A549 (cell line): Measurements from ENCODE around the gene CDC42. TPM values are rescaled to one million over a fixed set of nuclear protein-coding genes. Genes with fewer than 3 reads are reported as not detected.

ENCODE experiments used
- ATAC-seq, 2 experiments: fragments of 200-7000 bp in 1 of 2; fragments of >200 bp in 1 of 2; cut with Nextera tagmentation in 1 of 2; cut with Tn5 transposase in 1 of 2; 3 replicates each; pipeline versions ENCODE4 v1.8.0 to v1.9.1; 2018 to 2020; ENCODE audit warnings: mild to moderate bottlenecking in 1 of 2, moderate library complexity in 1 of 2
- CTCF ChIA-PET: fragments of 300-600 bp; sonication (Branson Sonifier 250); formaldehyde crosslinking; extraction: SDS; loops from one replicate; lab custom pipeline; 2021; ENCODE audit warnings: antibody characterized with exemption, inconsistent platforms; lab: Yijun Ruan, JAX
- POLR2A ChIA-PET: fragments of 350-600 bp; formaldehyde crosslinking; extraction: SDS; loops from one replicate; lab custom pipeline; 2021; ENCODE audit warnings: antibody characterized with exemption, inconsistent platforms; lab: Yijun Ruan, JAX
- DNase-seq, 2 experiments: peaks; one replicate each; pipeline versions ENCODE4 v3.0.0 to v3.0.0-alpha.2; 2011 to 2016; ENCODE audit warnings: low read depth in 1 of 2, low spot score in 1 of 2
- FAIRE-seq: peaks from 2 replicates; lab custom pipeline; 2011; peaks lifted over from hg19 to GRCh38; lab: Jason Lieb, UNC
- H3K27ac ChIP-seq, 2 experiments: fragments of >200 bp; sonication (Bioruptor Twin); formaldehyde crosslinking; 3 replicates each; pipeline ENCODE4 v1.5.1; 2016 to 2017
- H3K4me1 ChIP-seq: fragments of >200 bp; sonication (Bioruptor Twin); formaldehyde crosslinking; 3 replicates; pipeline ENCODE4 v1.6.1; 2016
- H3K4me2 ChIP-seq: fragments of >200 bp; sonication (Bioruptor Twin); formaldehyde crosslinking; 3 replicates; pipeline ENCODE4 v1.6.1; 2016
- H3K4me3 ChIP-seq: fragments of >200 bp; sonication (Bioruptor Twin); formaldehyde crosslinking; 3 replicates; pipeline ENCODE4 v1.5.1; 2016
- H3K9me3 ChIP-seq: fragments of >200 bp; sonication (Bioruptor Twin); formaldehyde crosslinking; 3 replicates; pipeline ENCODE4 v1.6.1; 2016
- CBX8 ChIP-seq: fragments of 200-600 bp; sonication (generic); IDR thresholded peaks from 2 replicates; pipeline ENCODE4 v1.6.1; 2016
- EHF ChIP-seq: fragments of 250-450 bp; sonication (Bioruptor Pico); IDR thresholded peaks from 2 replicates; pipeline ENCODE4 v1.5.0; 2020; ENCODE audit warnings: mild to moderate bottlenecking
- FOSL2 ChIP-seq, 2 experiments: fragments of 450-650 bp in 1 of 2; fragments of >200 bp in 1 of 2; sonication (Bioruptor Twin) in 1 of 2; formaldehyde crosslinking; IDR thresholded peaks; 2 replicates each; pipeline versions ENCODE4 v1.5.0 to v1.6.1; 2016 to 2020; ENCODE audit warnings: mild to moderate bottlenecking in 1 of 2, moderate library complexity in 1 of 2
- HOXB13 ChIP-seq: fragments of 250-450 bp; sonication (Bioruptor Pico); IDR thresholded peaks from 2 replicates; pipeline ENCODE4 v1.5.0; 2020; ENCODE audit warnings: low read depth, mild to moderate bottlenecking, moderate library complexity
- JUN ChIP-seq, 2 experiments: fragments of >200 bp; sonication (Bioruptor Twin); formaldehyde crosslinking; IDR thresholded peaks; 2 replicates in 1 of 2; 3 replicates in 1 of 2; pipeline ENCODE4 v1.6.1; 2016 to 2017
- KDM5A ChIP-seq: fragments of 200-600 bp; sonication (generic); IDR thresholded peaks from 2 replicates; pipeline ENCODE4 v1.6.1; 2016; ENCODE audit warnings: antibody characterized with exemption, mild to moderate bottlenecking
- MAFK ChIP-seq: fragments of 450-650 bp; IDR thresholded peaks from 2 replicates; pipeline ENCODE4 v1.6.1; 2014; ENCODE audit not compliant: partially characterized antibody
- NR3C1 ChIP-seq: fragments of >200 bp; sonication (Bioruptor Twin); formaldehyde crosslinking; IDR thresholded peaks from 3 replicates; pipeline ENCODE4 v1.6.1; 2017
- PHF8 ChIP-seq: fragments of 200-600 bp; sonication (generic); IDR thresholded peaks from 2 replicates; pipeline ENCODE4 v1.6.1; 2016; ENCODE audit warnings: low read depth, mild to moderate bottlenecking, antibody characterized with exemption, moderate library complexity, borderline replicate concordance
- POLR2A ChIP-seq: IDR thresholded peaks from 2 replicates; pipeline ENCODE4 v1.6.1; 2012; ENCODE audit warnings: mild to moderate bottlenecking, low read length
- RCOR1 ChIP-seq: fragments of 150-350 bp; IDR thresholded peaks from 2 replicates; pipeline ENCODE4 v1.6.1; 2014; ENCODE audit warnings: antibody characterized with exemption, low read length, low read depth
- TP53 ChIP-seq: fragments of 250-450 bp; sonication (Bioruptor Pico); IDR thresholded peaks from 2 replicates; pipeline ENCODE4 v1.5.0; 2021; ENCODE audit warnings: mild to moderate bottlenecking, moderate library complexity
- WGBS: methylation state at CpG from one replicate; pipeline ENCODE4 v1.1.6; 2017; ENCODE audit errors: missing lambda C conversion rate; 5-methylcytosine and 5-hydroxymethylcytosine counted together
- polyA plus RNA-seq, 4 experiments: library from polyadenylated mRNA; depleted of rRNA in 3 of 4; stranded (reverse); fragments of >200 nt; fragmentation: RNase III in 1 of 4; extraction: RNeasy Plus Mini Kit Qiagen cat#74134 plus additional on column Dnase treatment in 1 of 4; gene quantifications; 2 replicates in 3 of 4; 3 replicates in 1 of 4; pipeline ENCODE4 v1.2.3, GENCODE V29; 2011 to 2017
- TF ChIP-seq, protein P1 (sequence below): fragments of >200 bp; sonication (Bioruptor Twin); formaldehyde crosslinking; IDR thresholded peaks from 3 replicates; pipeline ENCODE4 v1.6.1; 2016
- TF ChIP-seq, protein P2 (sequence below): IDR thresholded peaks from 2 replicates; pipeline ENCODE4 v1.6.1; 2012
- TF ChIP-seq, protein P3 (sequence below): fragments of 250-450 bp; sonication (Bioruptor Pico); IDR thresholded peaks from 2 replicates; pipeline ENCODE4 v1.5.0; 2020; ENCODE audit warnings: low read depth, mild to moderate bottlenecking, moderate library complexity
- TF ChIP-seq, protein P4 (sequence below): fragments of 250-450 bp; sonication (Bioruptor Pico); IDR thresholded peaks from 2 replicates; pipeline ENCODE4 v1.5.0; 2021; ENCODE audit warnings: mild to moderate bottlenecking, moderate library complexity, borderline replicate concordance
- TF ChIP-seq, protein P5 (sequence below): fragments of 200-600 bp; sonication (generic); IDR thresholded peaks from 2 replicates; pipeline ENCODE4 v1.6.1; 2016; ENCODE audit warnings: antibody characterized with exemption, mild to moderate bottlenecking, moderate library complexity

The CDC42 gene
- polyA plus RNA-seq, 2 of the 4 experiments (the other 2 are of a cell fraction), result 155 to 212 TPM

DNA sequence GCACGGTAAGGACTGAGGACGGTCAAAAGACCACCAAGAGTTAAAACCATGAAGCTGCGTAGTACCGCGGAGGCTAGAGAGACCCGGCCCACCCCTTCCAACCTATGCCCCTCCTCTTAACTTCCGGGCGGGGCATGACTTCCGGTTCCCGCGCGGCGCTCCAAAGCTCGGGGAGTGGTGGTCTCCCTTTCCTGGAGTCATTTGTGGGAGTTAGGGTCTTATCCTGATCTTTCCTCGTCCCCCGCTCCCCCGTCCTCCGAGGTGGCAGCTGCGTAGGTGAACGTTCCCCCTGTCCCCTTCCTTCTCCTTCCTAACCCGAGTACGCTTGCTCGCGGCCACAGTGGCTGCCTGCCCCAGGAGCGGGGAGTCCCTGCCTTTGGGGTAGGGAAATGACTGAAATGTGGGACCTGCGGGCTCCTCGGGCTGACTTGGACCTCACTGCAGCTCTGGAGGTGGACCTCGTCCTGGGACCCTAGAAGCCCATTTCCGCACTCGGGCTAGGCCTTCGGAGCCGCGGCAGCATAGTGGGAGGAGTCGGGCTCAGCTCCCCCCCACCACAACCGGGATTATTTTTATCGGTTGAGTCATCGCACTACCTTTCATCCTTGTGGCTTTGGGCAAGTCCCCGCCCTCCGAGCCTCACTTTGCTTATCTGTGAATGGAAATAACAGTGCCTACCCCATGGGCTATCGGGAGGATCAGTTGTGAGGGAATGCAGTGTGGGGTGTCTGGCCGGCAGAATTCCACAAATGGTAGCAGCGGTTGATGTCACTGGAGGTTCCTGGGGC is 26.9 kb upstream of the CDC42 start:
- peak overlapping the region; percentile 99 for H3K4me3 ChIP-seq
- CTCF ChIA-PET, result interaction anchor here (1.0 to 2.4 kb wide), 4 partner anchors 9 to 657 kb away, joined by 3 to 11 read pairs (median 3); no protein-coding TSS in a partner anchor
- no peaks in the 10 kb centered on the region for H3K9me3 ChIP-seq
- FAIRE-seq, result no peak
- WGBS, result 2% methylated on average over 16 of the region's 42 CpGs
- TF ChIP-seq, protein P1, sequence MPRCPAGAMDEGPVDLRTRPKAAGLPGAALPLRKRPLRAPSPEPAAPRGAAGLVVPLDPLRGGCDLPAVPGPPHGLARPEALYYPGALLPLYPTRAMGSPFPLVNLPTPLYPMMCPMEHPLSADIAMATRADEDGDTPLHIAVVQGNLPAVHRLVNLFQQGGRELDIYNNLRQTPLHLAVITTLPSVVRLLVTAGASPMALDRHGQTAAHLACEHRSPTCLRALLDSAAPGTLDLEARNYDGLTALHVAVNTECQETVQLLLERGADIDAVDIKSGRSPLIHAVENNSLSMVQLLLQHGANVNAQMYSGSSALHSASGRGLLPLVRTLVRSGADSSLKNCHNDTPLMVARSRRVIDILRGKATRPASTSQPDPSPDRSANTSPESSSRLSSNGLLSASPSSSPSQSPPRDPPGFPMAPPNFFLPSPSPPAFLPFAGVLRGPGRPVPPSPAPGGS, result 0 out of 3 replicates have a peak, but pooled peaks have one; percentile 43
- TF ChIP-seq NR3C1 (no peak), RCOR1 (no peak), POLR2A (peak; percentile 49), FOSL2 (IDR thresholded peaks at IDR 0.05) (no peak), FOSL2 (CRISPR knock-in tag; IDR thresholded peaks at IDR 0.05) (0 out of 2 replicates have a peak, but pooled peaks have one; percentile 15), JUN (IDR thresholded peaks at IDR 0.05) (peak; percentile 54 to 77; a peak in 3 of 5 replicates), TP53 (peak; percentile 25; the same call in 1 of the 2 replicates), PHF8 (peak; percentile 86; the same call in 1 of the 2 replicates), KDM5A (peak; percentile 60)
- TF ChIP-seq, protein P2, sequence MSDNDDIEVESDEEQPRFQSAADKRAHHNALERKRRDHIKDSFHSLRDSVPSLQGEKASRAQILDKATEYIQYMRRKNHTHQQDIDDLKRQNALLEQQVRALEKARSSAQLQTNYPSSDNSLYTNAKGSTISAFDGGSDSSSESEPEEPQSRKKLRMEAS, result no peak
- POLR2A ChIA-PET, result interaction anchor here (0.6 to 2.2 kb wide), 7 partner anchors 8 to 1531 kb away, joined by 3 to 13 read pairs (median 3); partner anchors contain the start of gene CDC42
- peak overlapping the region; percentile 98 for H3K27ac ChIP-seq
- ATAC-seq, result peak; percentile 87 to 90
- peak; percentile 69 to 78 for DNase-seq
- peak overlapping the region; percentile 70 for H3K4me2 ChIP-seq
- peaks cover 3% of the 10 kb centered on the region; the same call in 1 of the 3 replicates for H3K4me1 ChIP-seq

DNA sequence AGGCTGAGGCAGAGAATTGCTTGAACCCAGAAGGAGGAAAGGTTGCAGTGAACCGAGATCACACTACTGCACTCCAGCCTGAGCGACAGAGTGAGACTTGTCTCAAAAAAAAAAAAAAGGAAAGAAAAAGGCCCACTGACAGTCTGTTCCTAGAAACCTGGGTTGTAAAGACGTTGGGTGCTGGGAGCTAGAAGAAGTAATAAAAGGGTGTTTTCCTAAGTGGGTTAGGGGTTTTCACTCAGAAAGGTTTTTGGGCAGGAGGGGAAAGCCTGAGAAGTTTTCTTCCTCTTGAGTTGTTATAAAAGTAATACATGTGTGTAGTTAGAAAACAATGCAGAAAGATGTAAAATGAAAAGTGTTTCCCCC is 25.6 kb upstream of the CDC42 start:
- peaks cover 3% of the 10 kb centered on the region; the same call in 1 of the 3 replicates for H3K4me1 ChIP-seq
- WGBS, result 92% methylated on average over 3 of the region's 3 CpGs
- DNase-seq (no peak), ATAC-seq (no peak), FAIRE-seq (no peak)
- peak overlapping the region; percentile 70; the same call in 2 of the 3 replicates for H3K4me2 ChIP-seq
- H3K27ac ChIP-seq, result no peak overlapping the region
- POLR2A ChIA-PET, result interaction anchor here (1.0 kb wide), 1 partner anchor 25 kb away, joined by 3 read pairs; the partner anchor contains the start of gene CDC42
- no peaks in the 10 kb centered on the region for H3K9me3 ChIP-seq
- CTCF ChIA-PET, result interaction anchor here (0.6 to 1.6 kb wide), 3 partner anchors 11 to 224 kb away, joined by 3 to 5 read pairs (median 5); no protein-coding TSS in a partner anchor
- H3K4me3 ChIP-seq, result no peak overlapping the region
- TF ChIP-seq EHF (CRISPR knock-in tag) (no peak), HOXB13 (CRISPR knock-in tag) (no peak), TP53 (no peak), CBX8 (no peak)
- TF ChIP-seq, protein P3, sequence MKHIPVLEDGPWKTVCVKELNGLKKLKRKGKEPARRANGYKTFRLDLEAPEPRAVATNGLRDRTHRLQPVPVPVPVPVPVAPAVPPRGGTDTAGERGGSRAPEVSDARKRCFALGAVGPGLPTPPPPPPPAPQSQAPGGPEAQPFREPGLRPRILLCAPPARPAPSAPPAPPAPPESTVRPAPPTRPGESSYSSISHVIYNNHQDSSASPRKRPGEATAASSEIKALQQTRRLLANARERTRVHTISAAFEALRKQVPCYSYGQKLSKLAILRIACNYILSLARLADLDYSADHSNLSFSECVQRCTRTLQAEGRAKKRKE (CRISPR knock-in tag), result no peak
- TF ChIP-seq, protein P4, sequence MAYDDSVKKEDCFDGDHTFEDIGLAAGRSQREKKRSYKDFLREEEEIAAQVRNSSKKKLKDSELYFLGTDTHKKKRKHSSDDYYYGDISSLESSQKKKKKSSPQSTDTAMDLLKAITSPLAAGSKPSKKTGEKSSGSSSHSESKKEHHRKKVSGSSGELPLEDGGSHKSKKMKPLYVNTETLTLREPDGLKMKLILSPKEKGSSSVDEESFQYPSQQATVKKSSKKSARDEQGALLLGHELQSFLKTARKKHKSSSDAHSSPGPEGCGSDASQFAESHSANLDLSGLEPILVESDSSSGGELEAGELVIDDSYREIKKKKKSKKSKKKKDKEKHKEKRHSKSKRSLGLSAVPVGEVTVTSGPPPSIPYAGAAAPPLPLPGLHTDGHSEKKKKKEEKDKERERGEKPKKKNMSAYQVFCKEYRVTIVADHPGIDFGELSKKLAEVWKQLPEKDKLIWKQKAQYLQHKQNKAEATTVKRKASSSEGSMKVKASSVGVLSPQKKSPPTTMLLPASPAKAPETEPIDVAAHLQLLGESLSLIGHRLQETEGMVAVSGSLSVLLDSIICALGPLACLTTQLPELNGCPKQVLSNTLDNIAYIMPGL, result no peak

DNA sequence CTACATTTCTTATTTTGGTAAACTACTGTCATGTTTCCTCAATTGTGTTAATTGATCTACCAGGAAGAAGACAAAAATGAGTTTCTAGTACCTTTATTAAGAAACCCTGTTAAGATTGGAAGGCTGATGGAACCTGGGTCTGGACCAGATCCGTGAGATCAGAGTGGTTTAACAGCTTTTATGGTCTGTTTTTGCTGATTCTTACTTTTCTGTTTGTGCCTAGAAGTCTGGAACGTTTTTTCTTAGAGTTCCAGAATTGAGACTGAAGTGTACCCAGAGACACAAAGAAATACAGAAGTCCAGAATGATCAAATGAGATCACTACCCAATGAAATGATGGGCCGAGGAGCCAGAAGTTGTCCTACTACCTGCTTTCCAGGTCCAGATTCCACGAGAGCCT is 22.5 kb upstream of the CDC42 start:
- no peak for ATAC-seq

More for the DNA sequence above, 22.5 kb upstream of the CDC42 start:
- TF ChIP-seq, protein P5, sequence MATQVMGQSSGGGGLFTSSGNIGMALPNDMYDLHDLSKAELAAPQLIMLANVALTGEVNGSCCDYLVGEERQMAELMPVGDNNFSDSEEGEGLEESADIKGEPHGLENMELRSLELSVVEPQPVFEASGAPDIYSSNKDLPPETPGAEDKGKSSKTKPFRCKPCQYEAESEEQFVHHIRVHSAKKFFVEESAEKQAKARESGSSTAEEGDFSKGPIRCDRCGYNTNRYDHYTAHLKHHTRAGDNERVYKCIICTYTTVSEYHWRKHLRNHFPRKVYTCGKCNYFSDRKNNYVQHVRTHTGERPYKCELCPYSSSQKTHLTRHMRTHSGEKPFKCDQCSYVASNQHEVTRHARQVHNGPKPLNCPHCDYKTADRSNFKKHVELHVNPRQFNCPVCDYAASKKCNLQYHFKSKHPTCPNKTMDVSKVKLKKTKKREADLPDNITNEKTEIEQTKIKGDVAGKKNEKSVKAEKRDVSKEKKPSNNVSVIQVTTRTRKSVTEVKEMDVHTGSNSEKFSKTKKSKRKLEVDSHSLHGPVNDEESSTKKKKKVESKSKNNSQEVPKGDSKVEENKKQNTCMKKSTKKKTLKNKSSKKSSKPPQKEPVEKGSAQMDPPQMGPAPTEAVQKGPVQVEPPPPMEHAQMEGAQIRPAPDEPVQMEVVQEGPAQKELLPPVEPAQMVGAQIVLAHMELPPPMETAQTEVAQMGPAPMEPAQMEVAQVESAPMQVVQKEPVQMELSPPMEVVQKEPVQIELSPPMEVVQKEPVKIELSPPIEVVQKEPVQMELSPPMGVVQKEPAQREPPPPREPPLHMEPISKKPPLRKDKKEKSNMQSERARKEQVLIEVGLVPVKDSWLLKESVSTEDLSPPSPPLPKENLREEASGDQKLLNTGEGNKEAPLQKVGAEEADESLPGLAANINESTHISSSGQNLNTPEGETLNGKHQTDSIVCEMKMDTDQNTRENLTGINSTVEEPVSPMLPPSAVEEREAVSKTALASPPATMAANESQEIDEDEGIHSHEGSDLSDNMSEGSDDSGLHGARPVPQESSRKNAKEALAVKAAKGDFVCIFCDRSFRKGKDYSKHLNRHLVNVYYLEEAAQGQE, result no peak
- peak; percentile 48 for TF ChIP-seq MAFK
- Histone ChIP-seq H3K4me1 (0 out of 3 replicates have a peak, but pooled peaks cover 3% of the 10 kb centered on the region), H3K4me3 (no peak overlapping the region), H3K4me2 (no peak overlapping the region), H3K9me3 (no peaks in the 10 kb centered on the region), H3K27ac (no peak overlapping the region)
- WGBS, result 68% methylated on average over 4 of the region's 4 CpGs
- no peak for DNase-seq
- FAIRE-seq, result no peak
- ChIA-PET CTCF (interaction anchor here (0.9 to 1.3 kb wide), 2 partner anchors 20 to 21 kb away, joined by 3 read pairs; no protein-coding TSS in a partner anchor), POLR2A (no interaction called here)
